NOMO-1 (cell line): Measurements from ENCODE around the gene CD83.

Source experiments
- DNase-seq, 2 experiments: peaks; one replicate each; lab custom pipeline; 2025; ENCODE audit not compliant: unreplicated experiment in 2 of 2; lab: John Stamatoyannopoulos, UW

Gene CD83

DNA sequence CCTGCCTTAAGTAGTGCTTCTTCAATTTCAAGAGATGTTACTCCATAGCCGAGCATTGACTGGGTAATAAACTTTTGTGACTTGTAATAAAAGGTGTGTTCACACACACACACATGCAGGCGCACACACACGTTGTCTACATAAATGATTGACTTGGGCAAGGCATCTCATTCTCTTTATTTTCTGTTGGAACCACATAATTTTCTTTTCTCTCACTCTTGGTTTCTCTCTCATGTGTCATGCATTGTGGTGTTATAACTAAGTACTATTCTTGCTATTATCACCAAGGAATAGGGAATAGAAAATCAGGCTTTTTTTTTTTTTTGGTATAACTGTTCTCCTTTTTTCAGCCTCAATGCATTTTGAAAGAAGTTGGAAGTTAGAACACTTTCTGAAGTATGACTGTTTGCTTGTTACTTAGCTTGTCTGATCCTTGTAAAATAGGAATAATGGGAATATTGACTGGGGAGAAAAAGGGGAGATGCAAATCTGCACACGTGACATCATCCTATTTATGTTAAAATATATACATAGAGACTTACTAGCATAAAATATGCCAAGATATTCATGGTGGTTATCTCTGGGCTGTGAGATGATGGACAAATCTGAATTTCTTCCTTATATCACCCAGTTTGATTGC, 26.1 kb upstream of the CD83 start:
- DNase-seq, result no peak

DNA sequence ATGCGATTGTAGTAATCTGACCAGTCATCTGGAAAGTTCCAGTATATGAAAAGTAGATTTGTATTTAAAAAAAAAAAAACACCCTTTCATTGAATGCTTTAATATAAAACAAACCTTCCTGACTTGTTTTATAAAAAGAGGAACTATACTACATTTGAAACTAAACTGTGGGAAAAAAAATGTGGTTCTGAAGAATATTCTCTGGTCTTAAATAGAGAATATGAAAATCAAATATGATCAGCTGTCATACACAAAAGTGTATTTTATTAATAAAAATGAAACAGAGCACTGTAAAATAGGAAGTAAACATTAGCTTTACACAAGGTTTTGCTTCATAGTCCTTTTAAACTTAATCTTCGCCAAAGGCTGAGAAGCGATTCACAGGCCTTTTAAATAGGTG, 25.3 kb upstream of the CD83 start:
- DNase-seq, result peak in 1 of 2 experiments; percentile 13

DNA sequence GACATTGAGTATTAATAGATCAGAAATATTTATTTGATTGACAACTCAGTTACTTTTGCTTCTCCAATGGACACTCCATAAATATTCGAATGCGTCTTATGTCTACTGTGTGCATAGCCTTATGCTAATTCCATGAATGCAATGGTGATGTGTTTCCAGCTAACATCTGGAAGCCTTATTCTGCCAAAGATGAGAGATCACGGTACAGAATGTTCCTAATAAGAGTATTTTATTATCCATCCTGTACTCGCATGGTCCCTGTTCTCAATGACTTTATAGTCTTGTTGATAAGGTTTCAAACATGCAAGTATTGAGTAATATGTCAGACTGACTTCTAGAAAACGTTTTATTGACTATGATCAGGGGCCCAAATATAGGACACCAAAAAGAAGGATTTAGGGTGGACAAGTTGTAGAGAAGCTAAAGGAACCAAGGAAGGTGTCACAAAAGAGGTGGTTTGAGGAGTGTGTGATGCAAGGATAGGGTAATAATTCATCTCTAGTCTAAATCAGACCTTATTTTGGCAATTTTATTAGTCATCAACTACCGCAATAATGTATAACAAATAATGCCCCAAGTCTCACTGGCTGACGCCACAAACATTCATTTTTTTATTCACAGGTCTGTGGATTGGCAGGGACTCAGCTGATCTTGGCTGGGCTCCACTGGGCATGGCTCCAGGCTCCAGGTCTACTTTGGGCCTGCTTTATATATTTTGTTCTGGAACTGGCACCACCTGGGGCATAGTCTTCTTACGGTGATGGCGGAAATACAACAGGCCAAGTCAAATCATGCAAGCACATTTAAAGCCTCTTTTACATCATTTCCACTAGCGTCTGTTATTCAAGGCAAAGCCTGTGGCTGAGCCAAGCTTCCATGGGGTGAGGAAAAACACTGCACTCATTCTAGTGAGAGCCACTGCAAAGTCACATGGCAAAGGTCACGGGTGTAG, 24.5 kb upstream of the CD83 start:
- DNase-seq, result no peak

DNA sequence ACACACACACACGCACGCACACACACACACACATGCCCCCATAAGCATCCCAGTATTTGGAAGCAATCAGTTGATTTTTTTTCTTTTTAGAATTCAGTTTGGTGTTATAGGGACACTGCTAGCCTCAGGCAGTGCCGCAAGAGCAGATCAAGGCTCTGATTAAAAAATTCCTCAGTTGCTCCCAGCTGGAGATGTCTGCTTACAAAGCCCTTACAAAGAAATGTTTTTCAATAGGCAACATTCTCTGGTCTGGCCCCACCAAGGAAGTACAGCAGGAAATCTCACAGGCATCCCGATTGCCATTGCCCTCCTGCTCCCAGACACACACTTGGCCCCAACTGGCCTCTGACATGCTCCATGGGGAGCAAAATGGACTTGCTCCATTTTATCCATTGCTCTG, 22.9 kb upstream of the CD83 start:
- DNase-seq, result no peak

DNA sequence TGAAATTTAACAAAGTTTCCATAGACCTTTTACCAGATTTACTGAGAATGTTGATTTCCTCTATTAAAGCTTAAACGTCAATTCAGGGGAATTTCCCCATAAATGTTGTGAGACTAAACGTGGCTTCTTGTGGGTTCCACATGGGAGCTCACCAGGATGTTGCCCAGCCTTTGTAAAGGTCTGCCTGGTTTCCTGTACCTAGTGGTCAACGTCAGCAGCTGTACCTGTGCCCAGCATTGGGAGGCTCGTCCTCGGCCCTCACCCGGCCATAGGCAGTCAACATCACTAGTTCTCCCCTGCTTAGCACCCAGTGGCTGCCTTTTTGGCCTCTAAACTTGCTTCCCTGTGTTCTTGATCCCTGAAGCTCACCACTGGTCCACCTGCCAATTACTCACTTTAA, 22.1 kb upstream of the CD83 start:
- DNase-seq, result no peak

DNA sequence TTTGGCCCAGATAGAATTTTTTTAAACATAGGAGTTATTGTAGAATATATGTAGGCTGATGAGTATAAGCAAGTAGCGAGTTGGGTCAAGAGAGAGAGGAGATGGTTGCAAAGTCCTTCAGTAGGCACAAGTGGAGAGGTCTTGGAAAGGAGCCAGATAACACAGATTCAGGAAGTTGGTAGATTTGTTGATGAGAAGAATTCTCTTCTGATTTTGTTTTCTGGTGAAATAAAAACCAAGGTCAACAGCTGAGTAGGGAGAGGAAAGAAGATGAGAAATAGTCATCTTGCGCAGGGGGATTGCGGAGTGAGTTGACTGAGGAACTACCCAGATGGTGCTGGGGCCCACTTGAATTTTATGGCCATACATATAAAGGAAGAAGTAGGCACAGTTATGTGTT, 17.4 kb upstream of the CD83 start:
- no peak for DNase-seq

DNA sequence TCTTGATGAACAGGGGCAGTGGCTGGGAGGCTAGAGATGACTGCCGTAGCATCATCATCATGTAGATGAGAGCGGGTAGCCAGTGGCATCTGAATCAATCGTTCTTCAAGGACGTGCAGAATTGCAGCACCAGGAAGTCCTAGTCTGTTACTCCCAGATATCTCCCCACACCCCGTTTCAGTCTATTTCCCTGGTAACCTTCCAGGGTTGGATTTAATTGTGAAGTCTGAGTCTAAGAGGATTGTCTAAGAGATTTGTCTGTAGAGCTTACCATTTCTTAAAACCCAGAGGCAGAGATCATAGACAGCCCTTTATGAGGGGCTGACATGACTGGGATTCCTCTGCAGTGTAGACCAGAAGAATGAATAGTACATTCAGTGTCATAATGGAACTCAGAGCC, 16.6 kb upstream of the CD83 start:
- no peak for DNase-seq

DNA sequence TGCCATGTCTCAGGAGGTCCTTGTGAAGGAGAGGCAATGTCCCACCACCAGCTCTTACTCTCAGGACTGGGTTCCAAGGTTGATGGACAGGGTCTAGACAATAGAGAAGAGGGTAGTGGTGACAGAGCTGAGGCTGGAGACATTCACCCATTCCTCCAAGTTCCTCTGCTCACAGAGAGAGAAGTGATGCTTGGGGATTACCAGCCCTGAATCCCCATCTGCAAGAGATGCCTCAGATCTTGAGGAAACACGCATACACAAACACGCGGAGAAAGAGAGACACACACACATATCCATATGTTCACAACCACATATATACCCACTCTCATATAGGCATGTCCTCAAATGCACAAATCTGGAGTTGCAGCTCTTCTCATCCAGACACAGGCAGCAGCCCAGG, 15.2 kb upstream of the CD83 start:
- no peak for DNase-seq

DNA sequence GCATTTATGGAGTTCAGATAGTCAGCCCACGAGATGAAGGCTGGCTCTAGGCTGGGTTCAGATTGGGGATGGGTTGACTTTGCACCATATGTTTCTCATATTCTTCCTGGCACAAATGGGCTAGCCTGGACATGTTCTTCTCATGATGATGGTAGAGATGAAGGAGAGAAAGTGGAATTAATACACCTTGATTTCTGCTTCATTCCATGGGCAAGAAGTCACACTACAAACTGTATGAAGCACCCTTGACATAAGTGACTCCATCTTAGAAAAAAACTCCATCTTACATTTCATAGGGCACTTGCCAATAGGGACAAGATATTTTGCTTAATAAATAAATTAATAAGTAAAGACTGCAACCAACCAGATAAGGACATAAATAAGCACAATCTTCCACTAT, 12.0 kb upstream of the CD83 start:
- DNase-seq, result no peak

DNA sequence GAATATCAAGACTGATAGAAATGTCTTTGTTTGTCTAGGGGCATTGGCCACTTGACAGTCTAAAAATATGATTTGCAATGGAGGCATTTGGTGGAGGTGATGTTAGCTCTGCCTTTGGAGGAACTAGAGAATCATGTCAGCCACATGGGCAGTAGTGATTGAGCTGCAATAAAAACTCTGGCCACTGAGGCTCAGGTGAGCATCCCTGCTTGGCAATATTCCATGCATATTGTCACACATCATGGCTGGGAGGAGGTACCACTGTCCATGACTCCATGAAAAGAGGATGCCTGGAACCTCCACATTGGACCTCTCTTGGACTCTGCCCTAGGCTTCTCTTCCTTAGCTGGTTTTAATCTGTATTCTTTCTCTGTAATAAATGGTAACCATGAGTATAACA, 10.6 kb upstream of the CD83 start:
- no peak for DNase-seq

DNA sequence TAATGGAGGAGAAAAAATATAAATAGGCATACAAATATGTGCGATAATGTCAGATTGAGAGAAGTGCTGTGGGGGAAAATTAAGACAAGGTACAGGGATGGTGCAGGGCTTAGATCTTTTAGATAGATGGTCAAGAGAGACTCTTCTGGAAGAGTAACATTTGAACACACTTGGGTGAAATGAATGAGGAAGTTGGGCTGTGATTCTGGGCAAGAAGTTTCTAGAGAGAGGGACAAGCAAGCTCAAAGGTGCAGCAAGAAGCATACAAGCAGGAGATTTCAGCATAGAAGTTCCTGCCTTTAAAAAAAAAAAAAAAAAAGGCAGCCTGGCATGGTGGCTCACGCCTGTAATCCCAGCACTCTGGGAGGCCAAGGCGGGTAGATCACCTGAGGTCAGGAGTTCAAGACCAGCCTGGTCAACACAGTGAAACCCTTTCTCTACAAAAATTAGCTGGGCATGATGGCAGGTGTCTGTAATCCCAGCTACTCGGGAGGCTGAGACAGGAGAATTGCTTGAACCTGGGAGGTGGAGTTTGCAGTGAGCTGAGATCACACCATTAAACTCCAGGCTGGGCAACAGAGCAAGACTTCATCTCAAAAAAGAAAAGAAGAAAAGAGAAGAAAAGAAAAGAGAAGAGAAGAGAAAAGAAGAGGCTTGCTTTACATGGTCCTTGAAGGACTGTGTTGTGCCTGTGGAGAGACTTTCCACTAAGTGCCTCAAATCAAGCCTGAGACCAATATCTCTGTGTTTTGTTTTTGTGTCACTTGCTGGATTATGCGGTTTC, 9.7 kb upstream of the CD83 start:
- no peak for DNase-seq

DNA sequence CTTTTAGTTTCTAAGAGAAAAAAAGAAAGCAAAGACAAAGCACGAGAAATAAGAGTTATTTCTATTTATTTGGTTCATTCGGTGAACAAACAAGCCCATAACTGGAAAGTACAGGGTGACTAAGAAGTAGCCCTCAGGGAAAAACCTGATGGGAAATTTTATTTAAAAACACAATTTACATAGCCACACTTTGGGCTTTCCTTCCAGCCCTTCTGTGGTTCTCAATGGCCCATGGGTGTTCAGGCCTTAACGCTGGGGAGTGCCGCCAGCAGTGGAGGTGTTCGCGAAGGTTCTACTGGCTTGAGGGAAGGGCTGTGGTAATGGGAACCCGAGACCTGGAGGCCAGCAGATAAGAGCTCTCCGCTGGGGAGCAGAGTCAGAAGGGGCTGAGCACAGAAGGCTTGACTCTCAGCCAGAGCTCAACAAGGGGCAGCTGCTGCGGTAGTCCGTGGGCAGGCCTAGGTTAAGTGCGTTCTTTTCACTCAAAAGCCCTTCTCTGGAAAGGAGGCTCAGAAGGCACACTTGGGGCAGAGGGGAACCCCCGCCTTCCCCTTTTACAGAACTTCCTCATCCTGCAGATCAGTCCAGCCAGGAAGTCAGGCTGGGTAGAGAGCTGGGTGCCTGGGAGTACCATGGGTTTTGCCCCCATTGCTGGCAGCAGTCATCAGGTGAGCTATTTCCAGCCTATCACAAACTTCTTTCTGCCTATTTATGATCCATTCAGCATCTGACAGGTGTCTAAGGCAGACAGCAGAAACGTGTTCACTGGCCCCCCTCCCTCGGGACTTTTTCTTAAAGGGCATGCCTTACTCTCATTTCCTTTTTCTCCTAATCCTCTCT, 8.8 kb upstream of the CD83 start:
- DNase-seq, result peak; percentile 68 to 85

DNA sequence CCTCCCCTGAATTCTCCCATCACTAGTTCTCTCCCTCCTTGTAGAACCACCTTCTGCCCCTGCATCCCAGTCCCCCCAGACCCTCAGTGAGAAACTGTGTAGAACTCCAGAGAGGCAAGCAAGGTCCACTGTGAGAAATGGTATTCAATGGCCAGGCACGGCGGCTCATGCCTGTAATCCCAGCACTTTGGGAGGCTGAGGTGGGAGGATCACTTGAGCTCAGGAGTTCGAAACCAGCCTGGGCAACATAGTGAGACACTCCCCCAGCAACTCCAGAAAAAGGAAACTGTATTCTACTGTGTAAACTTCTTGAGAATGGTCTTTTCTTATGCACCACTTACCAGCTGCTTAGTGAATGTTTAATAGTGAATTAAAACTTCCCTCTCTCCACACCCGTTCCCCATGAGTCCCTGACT, 8.2 kb upstream of the CD83 start:
- no peak for DNase-seq

DNA sequence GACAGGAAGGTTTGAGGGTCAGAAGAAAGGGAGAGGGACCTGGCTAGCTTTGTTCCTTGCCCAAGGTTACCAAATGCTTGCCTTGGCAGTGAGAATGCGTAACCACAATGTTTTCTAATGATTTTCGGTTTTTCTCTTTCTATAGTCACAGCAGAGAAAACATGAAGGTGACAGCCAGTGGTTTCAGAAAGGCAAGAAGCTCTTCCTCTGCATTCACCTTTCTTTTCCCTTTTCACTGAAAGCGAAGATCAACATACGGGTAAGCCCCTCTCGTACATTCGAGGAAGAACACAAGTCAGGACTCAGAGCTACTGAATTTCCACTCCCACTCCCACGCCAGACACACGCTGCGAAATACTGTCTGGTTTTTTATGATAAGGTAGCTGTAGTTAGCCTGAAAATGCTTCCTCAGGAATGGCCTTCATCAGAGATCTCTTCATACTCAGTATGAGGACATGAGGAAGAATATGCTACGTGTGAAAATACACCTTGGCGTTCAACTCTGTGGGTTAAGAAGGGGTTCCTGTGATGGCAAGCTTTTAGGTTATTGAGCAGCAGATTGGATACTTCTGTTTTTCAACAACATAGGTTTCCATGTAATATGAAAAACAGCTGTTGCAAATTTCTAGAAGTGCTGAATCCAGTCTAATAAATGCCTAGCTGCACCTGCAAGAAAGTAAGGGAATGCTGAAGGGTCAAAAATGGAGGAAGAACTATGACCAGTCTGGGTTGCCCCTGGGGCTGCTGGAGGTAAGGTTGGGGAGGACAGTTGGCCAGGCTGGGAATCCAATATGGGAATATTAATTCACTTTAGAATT, 7.4 kb upstream of the CD83 start:
- no peak for DNase-seq

DNA sequence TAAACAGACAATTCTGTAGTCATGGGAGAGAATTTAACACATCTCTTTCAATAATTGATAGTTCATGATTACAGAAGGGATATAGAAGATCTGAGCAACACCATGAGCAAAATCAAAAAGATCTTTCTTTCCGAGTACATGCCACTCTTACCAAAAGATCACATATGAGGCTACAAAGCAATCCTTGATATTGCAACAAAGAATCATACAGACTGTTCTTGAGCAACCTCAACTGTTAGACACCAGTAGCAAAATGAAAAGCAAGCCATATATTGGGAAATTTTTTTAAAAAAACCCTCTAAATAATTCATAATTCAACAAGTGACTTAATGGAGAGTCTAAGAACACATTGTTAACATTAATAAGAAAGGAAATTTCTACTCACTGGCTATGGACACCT, 3.6 kb upstream of the CD83 start:
- DNase-seq, result no peak

DNA sequence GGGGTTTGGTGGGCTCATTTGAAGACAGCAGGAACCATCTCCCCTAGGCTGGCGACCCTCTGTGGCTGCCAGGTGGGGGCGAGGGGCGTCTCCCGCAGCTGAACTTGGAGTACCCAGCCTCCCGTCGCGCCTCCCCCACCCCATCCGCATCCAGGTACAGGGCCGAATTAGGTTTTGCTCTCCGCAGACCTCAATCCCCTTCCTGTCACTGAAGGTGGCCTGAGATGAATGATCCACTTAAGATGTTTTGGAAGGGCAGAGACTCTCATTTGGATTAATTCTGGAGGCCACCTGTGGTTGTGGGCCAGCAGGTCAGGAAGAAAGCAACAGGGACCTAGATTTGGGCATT, 493 bp downstream of the CD83 start:
- no peak for DNase-seq

DNA sequence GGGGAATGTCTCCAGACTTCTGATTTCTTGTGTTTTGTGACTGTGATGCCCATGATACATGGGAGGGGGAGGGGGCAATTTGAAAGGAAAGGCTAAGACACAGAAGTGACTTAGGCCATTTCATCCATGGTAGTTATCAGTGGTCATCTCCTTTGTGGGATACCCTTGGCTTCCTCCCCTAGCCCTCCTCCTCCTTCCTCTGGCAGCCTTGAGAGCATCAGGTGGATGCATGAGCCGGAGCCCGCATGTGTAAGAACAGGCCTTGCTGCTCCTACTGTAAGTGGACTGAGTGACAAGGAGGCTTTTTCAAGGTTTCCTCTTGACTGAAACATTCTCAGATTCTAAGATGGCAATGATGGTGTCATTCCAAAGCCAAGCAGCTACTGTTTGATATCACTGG, 874 bp downstream of the CD83 start:
- DNase-seq, result no peak

DNA sequence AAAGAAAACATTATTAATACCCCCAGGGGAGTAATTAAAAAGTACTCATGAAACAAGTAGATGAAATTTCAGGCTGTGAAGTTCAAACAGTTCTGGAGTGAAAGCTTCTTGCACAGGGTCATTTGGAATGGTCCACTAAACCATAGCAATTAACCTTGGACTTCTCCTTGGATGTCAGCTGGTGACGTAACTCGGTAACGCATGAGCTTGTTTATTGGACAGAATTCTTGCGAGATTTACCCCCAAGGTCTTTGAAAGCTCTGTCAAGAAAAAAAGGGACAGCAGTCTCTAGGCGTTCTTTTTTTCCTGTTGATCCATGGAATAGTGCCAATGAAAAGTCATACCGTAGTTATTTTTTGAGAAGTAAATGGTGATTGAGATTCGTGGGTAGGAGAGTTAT, 2.2 kb downstream of the CD83 start:
- no peak for DNase-seq

DNA sequence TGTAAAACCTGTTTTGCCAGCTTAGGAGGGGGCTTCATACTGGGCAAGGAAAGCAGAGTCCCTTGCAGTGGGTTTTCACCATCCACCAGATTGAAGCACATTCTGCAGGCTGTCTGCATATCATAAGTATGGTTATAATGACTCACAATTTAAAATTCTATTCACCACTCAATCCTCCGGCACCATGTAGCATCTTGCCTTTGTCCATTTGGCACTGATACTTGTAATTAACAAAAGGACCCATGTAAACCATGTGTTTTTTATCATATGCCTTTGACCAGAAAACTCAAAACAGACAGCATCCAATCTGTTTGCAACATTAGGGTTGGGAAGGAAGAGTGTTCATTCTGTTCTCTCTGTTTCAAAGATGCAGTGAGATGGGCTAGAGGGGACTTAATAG, 3.0 kb downstream of the CD83 start:
- no peak for DNase-seq

DNA sequence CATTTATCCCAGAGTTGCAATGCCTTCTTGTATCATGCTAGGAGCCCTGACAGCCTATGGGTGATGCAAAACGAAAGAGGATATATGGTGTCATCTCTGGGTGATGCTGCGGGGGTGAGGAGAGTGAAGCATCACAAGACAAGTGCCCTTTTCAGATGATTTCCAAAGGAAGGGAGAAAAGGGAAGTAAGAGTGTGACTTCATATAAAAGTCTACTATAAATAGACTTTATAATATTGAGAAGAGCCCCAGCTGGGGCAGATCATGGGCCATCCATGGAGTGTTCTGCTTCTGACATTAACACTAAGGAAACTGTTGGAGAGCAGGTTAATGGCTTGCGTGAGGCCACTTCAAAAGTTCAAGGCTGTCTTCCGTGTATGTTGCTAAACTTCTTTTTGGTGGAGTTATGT, 4.4 kb downstream of the CD83 start:
- DNase-seq, result peak; percentile 77 to 97
